ENCODE data around the gene ARHGEF12. TPM values are rescaled to one million over a fixed set of nuclear protein-coding genes. Genes with fewer than 3 reads are reported as not detected.

ARHGEF12 gene
- total RNA-seq, 1 donor from 2014 or later = 17.7 TPM

- no peaks in the 10 kb centered on the region for H3K9me3 Mint-ChIP-seq
- H3K4me3 Mint-ChIP-seq (ENCODE audit: low read depth) = no peak overlapping the region
- no peak for DNase-seq (ENCODE audit: low spot score)
- peaks cover 33% of the 10 kb centered on the region for H3K27me3 Mint-ChIP-seq (ENCODE audit: low read depth)
- no peak overlapping the region for H3K27ac Mint-ChIP-seq
- no peaks in the 10 kb centered on the region for H3K4me1 Mint-ChIP-seq (ENCODE audit: low read depth)
- no peaks in the 10 kb centered on the region for H3K36me3 Mint-ChIP-seq (ENCODE audit: low read depth)
- intact Hi-C loops (cut with micrococcal nuclease) = no loop called here
These were observed 180.5 kb downstream of the ARHGEF12 start for GRCh38 chr11:120516461-120517389.

- no peaks in the 10 kb centered on the region for H3K36me3 Mint-ChIP-seq (ENCODE audit: low read depth)
- H3K4me3 Mint-ChIP-seq (ENCODE audit: low read depth) = no peak overlapping the region
- H3K27ac Mint-ChIP-seq = no peak overlapping the region
- no peaks in the 10 kb centered on the region for H3K4me1 Mint-ChIP-seq (ENCODE audit: low read depth)
- intact Hi-C loops (cut with micrococcal nuclease) = no loop called here
- no peaks in the 10 kb centered on the region for H3K9me3 Mint-ChIP-seq
- no peak for DNase-seq (ENCODE audit: low spot score)
- peaks cover 33% of the 10 kb centered on the region for H3K27me3 Mint-ChIP-seq (ENCODE audit: low read depth)
These were observed 181.2 kb downstream of the ARHGEF12 start for GRCh38 chr11:120517390-120517761.

DNA sequence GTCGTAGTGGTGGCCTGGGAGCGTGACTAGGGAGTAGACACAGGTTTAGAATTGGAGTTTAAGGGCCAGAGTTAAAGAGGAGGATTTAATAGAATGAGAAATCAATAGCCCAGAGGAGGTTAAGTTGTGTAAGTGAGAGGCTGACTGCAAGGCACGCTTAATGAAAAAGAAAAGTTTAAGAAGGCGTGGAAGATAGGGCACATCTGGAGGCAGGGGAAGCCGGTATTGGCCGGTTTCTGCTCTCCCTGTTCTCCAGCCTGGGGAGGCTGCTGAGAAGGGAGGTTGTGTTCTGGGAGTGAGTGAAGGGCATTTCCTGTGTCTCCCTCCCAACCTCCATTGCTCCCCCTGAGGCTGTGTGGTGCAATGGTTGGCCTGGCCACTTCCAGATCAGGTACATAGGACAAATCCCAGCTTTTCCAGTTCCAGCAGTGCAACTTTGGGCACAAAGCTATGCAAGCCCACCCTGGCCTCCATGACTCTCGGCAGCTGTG lies 181.6 kb downstream of the ARHGEF12 start:
- H3K4me3 Mint-ChIP-seq (ENCODE audit: low read depth) = no peak overlapping the region
- H3K27me3 Mint-ChIP-seq (ENCODE audit: low read depth) = peaks cover 30% of the 10 kb centered on the region
- H3K36me3 Mint-ChIP-seq (ENCODE audit: low read depth) = no peaks in the 10 kb centered on the region
- no peaks in the 10 kb centered on the region for H3K4me1 Mint-ChIP-seq (ENCODE audit: low read depth)
- no peak for DNase-seq (ENCODE audit: low spot score)
- H3K9me3 Mint-ChIP-seq = no peaks in the 10 kb centered on the region
- intact Hi-C loops (cut with micrococcal nuclease) = no loop called here
- no peak overlapping the region for H3K27ac Mint-ChIP-seq

- no peak for DNase-seq (ENCODE audit: low spot score)
- Mint-ChIP-seq H3K4me3 (ENCODE audit: low read depth) (no peak overlapping the region), H3K9me3 (no peaks in the 10 kb centered on the region), H3K27me3 (ENCODE audit: low read depth) (peaks cover 27% of the 10 kb centered on the region), H3K27ac (no peak overlapping the region), H3K4me1 (ENCODE audit: low read depth) (no peaks in the 10 kb centered on the region), H3K36me3 (ENCODE audit: low read depth) (no peaks in the 10 kb centered on the region)
- intact Hi-C loops (cut with micrococcal nuclease) = no loop called here
These were observed 182.1 kb downstream of the ARHGEF12 start for GRCh38 chr11:120518356-120518755.

DNA sequence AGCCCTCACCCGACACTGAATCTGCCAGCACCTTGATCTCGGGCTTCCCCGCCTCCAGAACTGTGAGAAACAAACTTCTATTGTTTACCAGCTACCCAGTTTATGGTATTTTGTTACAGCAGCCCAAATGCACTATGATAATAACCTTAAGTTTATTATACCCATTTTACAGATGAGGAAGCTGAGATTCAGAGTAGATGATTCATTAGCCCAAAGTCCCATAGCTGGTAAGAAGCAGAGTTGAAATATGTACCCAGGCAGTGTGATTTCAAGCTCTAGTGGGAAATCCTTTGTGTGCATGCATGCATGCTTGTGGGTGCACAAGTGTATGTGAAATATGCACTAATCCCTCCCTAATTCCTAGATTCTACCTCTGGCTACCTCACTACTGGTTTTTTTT lies 183.3 kb downstream of the ARHGEF12 start:
- Mint-ChIP-seq H3K27ac (no peak overlapping the region), H3K9me3 (no peaks in the 10 kb centered on the region), H3K27me3 (ENCODE audit: low read depth) (peaks cover 16% of the 10 kb centered on the region), H3K36me3 (ENCODE audit: low read depth) (no peaks in the 10 kb centered on the region), H3K4me1 (ENCODE audit: low read depth) (no peaks in the 10 kb centered on the region), H3K4me3 (ENCODE audit: low read depth) (no peak overlapping the region)
- DNase-seq (ENCODE audit: low spot score) = no peak
- intact Hi-C loops (cut with micrococcal nuclease) = no loop called here

DNA sequence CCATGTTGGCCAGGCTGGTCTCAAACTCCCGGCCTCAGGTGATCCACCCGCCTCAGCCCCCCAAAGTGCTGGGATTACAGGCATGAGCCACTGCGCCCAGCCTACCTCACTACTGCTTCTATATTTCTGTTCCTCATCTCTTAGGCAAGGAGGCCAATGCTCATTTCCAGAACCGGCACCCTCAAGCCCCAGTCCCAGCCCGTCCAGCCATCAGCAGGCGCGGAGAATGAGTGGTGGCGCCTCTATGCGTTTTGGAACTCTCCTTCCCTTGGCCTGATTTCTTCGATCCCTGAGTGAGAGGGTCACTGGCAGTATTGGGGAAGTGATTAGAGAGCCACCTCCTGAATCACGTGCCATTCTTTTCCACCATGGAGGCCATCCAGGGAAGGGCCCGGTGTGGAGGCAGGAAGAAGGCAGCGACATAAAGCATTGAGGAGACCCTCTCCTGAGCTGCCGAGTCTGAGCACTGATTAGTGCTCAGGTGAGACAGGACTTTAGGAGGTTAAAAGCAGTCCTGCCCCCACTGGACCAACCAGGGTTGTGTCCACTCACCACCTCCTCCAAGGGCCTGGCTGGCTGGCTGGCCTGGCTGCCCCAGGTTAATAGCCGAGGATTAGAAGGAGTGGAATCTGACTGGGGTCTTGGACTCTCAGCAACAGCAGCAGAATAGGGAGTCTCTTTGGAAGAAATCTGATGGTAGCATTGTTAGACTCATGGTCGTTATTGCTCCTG lies 184.0 kb downstream of the ARHGEF12 start:
- no peaks in the 10 kb centered on the region for H3K36me3 Mint-ChIP-seq (ENCODE audit: low read depth)
- no peak overlapping the region for H3K4me3 Mint-ChIP-seq (ENCODE audit: low read depth)
- H3K4me1 Mint-ChIP-seq (ENCODE audit: low read depth) = no peaks in the 10 kb centered on the region
- no peak overlapping the region for H3K27ac Mint-ChIP-seq
- intact Hi-C loops (cut with micrococcal nuclease) = no loop called here
- H3K27me3 Mint-ChIP-seq (ENCODE audit: low read depth) = peaks cover 9% of the 10 kb centered on the region
- no peak for DNase-seq (ENCODE audit: low spot score)
- H3K9me3 Mint-ChIP-seq = no peaks in the 10 kb centered on the region

- Mint-ChIP-seq H3K4me3 (ENCODE audit: low read depth) (no peak overlapping the region), H3K9me3 (no peaks in the 10 kb centered on the region), H3K27me3 (ENCODE audit: low read depth) (peaks cover 4% of the 10 kb centered on the region), H3K4me1 (ENCODE audit: low read depth) (no peaks in the 10 kb centered on the region), H3K36me3 (ENCODE audit: low read depth) (no peaks in the 10 kb centered on the region), H3K27ac (no peak overlapping the region)
- no peak for DNase-seq (ENCODE audit: low spot score)
- intact Hi-C loops (cut with micrococcal nuclease) = no loop called here
These were observed 185.0 kb downstream of the ARHGEF12 start for GRCh38 chr11:120521176-120521575.

DNA sequence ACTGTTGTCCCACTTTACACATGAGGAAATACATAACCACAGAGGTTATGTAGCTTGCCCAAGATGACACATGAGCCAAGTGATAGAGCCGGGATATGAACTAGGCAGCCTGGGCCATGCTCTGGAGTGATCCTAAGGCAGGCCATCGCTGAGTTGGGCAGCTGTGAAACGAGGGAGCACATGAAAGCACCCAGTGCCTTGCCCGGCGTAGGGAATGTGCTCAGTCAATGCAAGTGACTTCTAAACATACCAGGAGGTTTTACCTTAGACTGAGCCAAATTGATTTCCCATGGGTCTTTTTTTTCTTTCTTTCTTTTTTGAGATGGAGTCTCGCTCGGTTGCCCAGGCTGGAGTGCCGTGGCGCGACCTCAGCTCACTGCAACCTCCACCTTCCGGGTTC lies 185.8 kb downstream of the ARHGEF12 start:
- Mint-ChIP-seq H3K36me3 (ENCODE audit: low read depth) (no peaks in the 10 kb centered on the region), H3K27me3 (ENCODE audit: low read depth) (no peaks in the 10 kb centered on the region), H3K27ac (no peak overlapping the region), H3K4me1 (ENCODE audit: low read depth) (no peaks in the 10 kb centered on the region), H3K4me3 (ENCODE audit: low read depth) (no peak overlapping the region), H3K9me3 (no peaks in the 10 kb centered on the region)
- DNase-seq (ENCODE audit: low spot score) = no peak
- intact Hi-C loops (cut with micrococcal nuclease) = no loop called here

- H3K27ac Mint-ChIP-seq = no peak overlapping the region
- no peaks in the 10 kb centered on the region for H3K27me3 Mint-ChIP-seq (ENCODE audit: low read depth)
- no peaks in the 10 kb centered on the region for H3K9me3 Mint-ChIP-seq
- DNase-seq (ENCODE audit: low spot score) = no peak
- H3K4me1 Mint-ChIP-seq (ENCODE audit: low read depth) = no peaks in the 10 kb centered on the region
- H3K4me3 Mint-ChIP-seq (ENCODE audit: low read depth) = no peak overlapping the region
- H3K36me3 Mint-ChIP-seq (ENCODE audit: low read depth) = no peaks in the 10 kb centered on the region
- intact Hi-C loops (cut with micrococcal nuclease) = no loop called here
These were observed 186.5 kb downstream of the ARHGEF12 start for GRCh38 chr11:120522736-120523135.

- H3K27ac Mint-ChIP-seq = no peak overlapping the region
- H3K9me3 Mint-ChIP-seq = no peaks in the 10 kb centered on the region
These were observed 187.0 kb downstream of the ARHGEF12 start for GRCh38 chr11:120523196-120523595.

DNA sequence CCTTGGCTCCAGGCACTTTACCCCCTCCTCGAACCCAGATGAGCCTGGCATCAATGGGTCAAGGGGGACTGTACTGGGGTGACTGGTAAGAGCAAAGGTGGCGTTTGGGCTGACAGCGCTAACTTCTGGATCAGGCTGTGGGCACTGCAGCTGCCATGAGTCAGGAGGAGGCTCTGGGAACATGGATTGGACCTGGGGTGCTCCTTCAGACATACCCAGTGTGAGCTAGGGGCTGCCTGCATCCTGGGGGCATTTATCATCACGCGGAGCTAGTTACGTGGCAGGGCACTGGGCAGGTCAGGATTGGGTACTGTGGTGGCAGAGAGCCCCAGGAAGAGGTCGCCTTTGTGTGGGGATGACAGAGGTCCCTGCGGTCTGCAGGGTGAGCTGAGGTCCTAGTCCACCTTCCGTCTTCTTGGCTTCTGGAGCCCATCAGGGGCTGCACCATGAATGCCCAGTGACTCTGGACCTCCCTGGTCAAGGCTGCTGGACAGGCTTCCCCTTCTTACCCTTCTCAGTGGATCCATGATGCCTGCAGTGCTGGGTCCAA lies 188.4 kb downstream of the ARHGEF12 start:
- Mint-ChIP-seq H3K9me3 (no peaks in the 10 kb centered on the region), H3K4me1 (ENCODE audit: low read depth) (no peaks in the 10 kb centered on the region), H3K36me3 (ENCODE audit: low read depth) (no peaks in the 10 kb centered on the region), H3K27ac (no peak overlapping the region), H3K27me3 (ENCODE audit: low read depth) (no peaks in the 10 kb centered on the region), H3K4me3 (ENCODE audit: low read depth) (no peak overlapping the region)
- intact Hi-C loops (cut with micrococcal nuclease) = no loop called here
- DNase-seq (ENCODE audit: low spot score) = no peak

More at GRCh38 chr11:120523196-120523595, 187.0 kb downstream of the ARHGEF12 start:
- intact Hi-C loops (cut with micrococcal nuclease) = no loop called here
- H3K4me3 Mint-ChIP-seq (ENCODE audit: low read depth) = no peak overlapping the region
- no peaks in the 10 kb centered on the region for H3K4me1 Mint-ChIP-seq (ENCODE audit: low read depth)
- DNase-seq (ENCODE audit: low spot score) = no peak
- no peaks in the 10 kb centered on the region for H3K36me3 Mint-ChIP-seq (ENCODE audit: low read depth)
- H3K27me3 Mint-ChIP-seq (ENCODE audit: low read depth) = no peaks in the 10 kb centered on the region

DNA sequence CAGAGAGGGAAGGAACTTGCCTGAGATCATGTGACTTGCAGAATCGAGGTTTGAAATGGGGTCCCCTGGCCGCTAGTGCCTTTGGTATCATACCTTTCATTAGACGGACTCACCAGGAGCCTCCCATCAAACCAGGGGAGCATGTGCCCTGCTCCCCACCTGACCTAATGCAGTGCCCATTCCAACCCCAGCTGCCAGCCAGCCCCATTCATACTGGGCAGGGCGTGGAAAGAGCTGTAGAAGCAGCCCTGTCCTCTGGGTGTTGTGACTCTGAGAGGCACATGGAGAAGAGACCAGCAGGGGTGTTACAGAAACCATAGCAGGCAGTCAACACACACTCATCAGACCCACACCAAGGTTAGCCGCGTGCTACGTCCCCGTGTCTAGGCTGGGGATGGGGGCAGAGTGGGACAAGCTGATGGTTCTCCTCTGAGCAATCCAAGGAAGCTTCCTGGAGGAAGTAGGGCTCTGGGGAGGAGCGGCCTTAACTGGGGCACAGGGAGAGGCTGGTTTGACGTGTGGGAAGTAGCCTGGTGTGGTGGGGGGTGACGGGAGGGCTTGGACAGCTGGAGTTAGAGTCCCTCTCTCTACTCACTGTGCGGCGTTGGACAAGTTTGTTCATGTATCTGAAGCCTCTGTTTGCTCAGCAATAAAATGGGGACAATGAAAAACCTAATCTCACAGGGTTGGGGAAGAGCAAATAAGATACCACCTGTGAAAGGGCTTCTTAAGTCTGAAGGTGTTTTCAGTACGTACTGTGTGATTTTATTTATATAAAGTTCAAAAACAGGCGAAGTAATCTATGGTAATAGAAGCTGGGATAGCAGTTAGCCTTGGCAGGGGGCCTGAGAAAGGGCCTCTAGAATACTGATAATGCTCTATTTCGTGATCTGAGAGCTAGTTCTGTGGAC lies 189.3 kb downstream of the ARHGEF12 start:
- Mint-ChIP-seq H3K4me1 (ENCODE audit: low read depth) (no peaks in the 10 kb centered on the region), H3K36me3 (ENCODE audit: low read depth) (no peaks in the 10 kb centered on the region), H3K4me3 (ENCODE audit: low read depth) (no peak overlapping the region), H3K9me3 (no peaks in the 10 kb centered on the region), H3K27me3 (ENCODE audit: low read depth) (no peaks in the 10 kb centered on the region), H3K27ac (no peak overlapping the region)
- no peak for DNase-seq (ENCODE audit: low spot score)
- intact Hi-C loops (cut with micrococcal nuclease) = no loop called here
